ENCODE data around the gene ANAPC15.

Gene ANAPC15

DNA sequence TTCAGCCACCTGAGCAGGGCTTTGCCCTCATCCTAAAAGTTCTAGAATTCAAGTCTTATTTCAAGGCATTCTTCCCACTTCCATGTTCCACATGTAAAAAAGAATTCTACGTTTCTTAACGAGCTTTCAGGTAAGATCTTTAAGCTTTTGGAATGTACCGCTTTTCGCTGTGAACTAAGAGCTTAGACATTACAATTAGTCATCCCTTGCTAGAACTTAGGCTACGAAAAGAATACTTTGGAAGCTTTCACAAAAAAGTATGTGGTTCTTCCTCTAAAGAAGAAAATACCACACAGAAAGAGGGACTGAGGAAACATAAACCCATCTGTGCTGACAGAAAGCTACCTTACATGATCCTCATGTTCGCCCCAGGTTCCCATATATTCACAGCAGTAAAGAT, 34.0 kb downstream of the ANAPC15 start:
- peaks cover 21% of the 10 kb centered on the region for H3K36me3 ChIP-seq (ENCODE audit: control insufficient read depth, low read length)
- H3K4me1 ChIP-seq (ENCODE audit: control insufficient read depth, low read length), result peaks cover 46% of the 10 kb centered on the region
- H3K27ac ChIP-seq (ENCODE audit: low read depth, low read length), result no peak overlapping the region
- peak overlapping the region; percentile 73 for H3K4me2 ChIP-seq (ENCODE audit: low read length)
- H3K79me2 ChIP-seq (ENCODE audit: control insufficient read depth, low read length), result peaks cover 65% of the 10 kb centered on the region
- H3K9me2 ChIP-seq (replicated peaks; ENCODE audit: control insufficient read depth, low read length), result no peaks in the 10 kb centered on the region
- peak overlapping the region; percentile 92 for H3K4me3 ChIP-seq (ENCODE audit: low read length)
- TF ChIP-seq, protein P1, sequence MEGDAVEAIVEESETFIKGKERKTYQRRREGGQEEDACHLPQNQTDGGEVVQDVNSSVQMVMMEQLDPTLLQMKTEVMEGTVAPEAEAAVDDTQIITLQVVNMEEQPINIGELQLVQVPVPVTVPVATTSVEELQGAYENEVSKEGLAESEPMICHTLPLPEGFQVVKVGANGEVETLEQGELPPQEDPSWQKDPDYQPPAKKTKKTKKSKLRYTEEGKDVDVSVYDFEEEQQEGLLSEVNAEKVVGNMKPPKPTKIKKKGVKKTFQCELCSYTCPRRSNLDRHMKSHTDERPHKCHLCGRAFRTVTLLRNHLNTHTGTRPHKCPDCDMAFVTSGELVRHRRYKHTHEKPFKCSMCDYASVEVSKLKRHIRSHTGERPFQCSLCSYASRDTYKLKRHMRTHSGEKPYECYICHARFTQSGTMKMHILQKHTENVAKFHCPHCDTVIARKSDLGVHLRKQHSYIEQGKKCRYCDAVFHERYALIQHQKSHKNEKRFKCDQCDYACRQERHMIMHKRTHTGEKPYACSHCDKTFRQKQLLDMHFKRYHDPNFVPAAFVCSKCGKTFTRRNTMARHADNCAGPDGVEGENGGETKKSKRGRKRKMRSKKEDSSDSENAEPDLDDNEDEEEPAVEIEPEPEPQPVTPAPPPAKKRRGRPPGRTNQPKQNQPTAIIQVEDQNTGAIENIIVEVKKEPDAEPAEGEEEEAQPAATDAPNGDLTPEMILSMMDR (IDR thresholded peaks at IDR 0.05; ENCODE audit: low read depth, low read length, poor library complexity, severe bottlenecking), result no peak
- TF ChIP-seq EZH2phosphoT487 (IDR thresholded peaks at IDR 0.05; ENCODE audit: borderline replicate concordance, low read length), result no peak
- no peaks in the 10 kb centered on the region for H3K27me3 ChIP-seq (ENCODE audit: control insufficient read depth, low read length)
- 0 out of 2 replicates have a peak, but pooled peaks cover 8% of the 10 kb centered on the region for H4K20me1 ChIP-seq (ENCODE audit: control insufficient read depth, insufficient read depth, low read depth, low read length)
- H3K9me3 ChIP-seq (ENCODE audit: control insufficient read depth, insufficient read depth, low read length), result no peaks in the 10 kb centered on the region
- H3F3A ChIP-seq (ENCODE audit: control insufficient read depth, insufficient read depth), result peaks cover 4% of the 10 kb centered on the region; the same call in 1 of the 2 replicates

DNA sequence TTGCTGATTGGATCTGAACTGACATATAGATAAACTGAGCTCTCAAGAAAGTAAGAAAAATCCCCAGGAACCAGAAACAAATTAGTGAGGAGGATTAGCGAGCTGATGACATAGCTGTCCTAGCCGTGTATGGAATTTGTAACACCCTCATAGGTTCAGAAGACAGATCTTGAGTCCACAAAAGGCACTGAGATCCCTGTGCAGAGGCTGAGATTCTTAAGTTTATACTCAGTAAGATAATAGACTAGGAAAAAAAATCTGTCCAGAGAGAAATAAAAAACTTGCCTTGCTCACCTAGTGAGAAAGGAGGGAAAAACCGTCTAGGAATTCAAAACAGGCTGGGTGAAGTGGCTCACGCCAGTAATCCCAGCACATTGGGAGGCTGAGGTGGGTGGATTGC, 36.7 kb downstream of the ANAPC15 start:
- H4K20me1 ChIP-seq (ENCODE audit: control insufficient read depth, insufficient read depth, low read depth, low read length), result peaks cover 16% of the 10 kb centered on the region; the same call in 1 of the 2 replicates

DNA sequence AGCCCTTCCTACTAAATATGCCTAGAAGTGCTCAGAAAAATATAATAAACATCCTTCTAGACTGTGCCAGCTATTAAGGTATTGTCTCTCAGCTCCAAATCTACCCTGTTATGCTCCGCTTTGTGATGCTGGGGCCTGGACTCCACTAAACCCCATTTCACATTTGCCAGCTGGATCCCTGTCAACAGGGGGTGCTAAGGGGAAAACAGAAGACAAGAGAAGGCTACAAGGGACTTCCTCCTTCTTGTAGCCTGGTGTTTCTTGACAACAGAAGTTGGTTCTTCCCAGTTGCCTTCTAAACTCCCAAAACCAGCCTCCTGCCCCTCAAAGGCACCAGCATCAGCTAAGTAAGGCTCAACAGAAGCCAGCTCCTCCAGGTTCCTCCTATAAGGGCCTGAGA, 37.4 kb downstream of the ANAPC15 start:
- peaks cover 45% of the 10 kb centered on the region for H3K4me1 ChIP-seq (ENCODE audit: control insufficient read depth, low read length)
- no peak overlapping the region for H3K4me2 ChIP-seq (ENCODE audit: low read length)
- H3K27me3 ChIP-seq (ENCODE audit: control insufficient read depth, low read length), result no peaks in the 10 kb centered on the region
- H3F3A ChIP-seq (ENCODE audit: control insufficient read depth, insufficient read depth), result no peaks in the 10 kb centered on the region
- no peak overlapping the region for H3K27ac ChIP-seq (ENCODE audit: low read depth, low read length)
- no peak overlapping the region for H3K4me3 ChIP-seq (ENCODE audit: low read length)
- H3K79me2 ChIP-seq (ENCODE audit: control insufficient read depth, low read length), result peaks cover 98% of the 10 kb centered on the region
- peaks cover 35% of the 10 kb centered on the region for H3K36me3 ChIP-seq (ENCODE audit: control insufficient read depth, low read length)
- no peaks in the 10 kb centered on the region for H3K9me3 ChIP-seq (ENCODE audit: control insufficient read depth, insufficient read depth, low read length)
- peaks cover 18% of the 10 kb centered on the region; the same call in 1 of the 2 replicates for H4K20me1 ChIP-seq (ENCODE audit: control insufficient read depth, insufficient read depth, low read depth, low read length)
- TF ChIP-seq EZH2phosphoT487 (IDR thresholded peaks at IDR 0.05; ENCODE audit: borderline replicate concordance, low read length), result no peak
- TF ChIP-seq, protein P1 (IDR thresholded peaks at IDR 0.05; ENCODE audit: low read depth, low read length, poor library complexity, severe bottlenecking), result peak; percentile 32
- H3K9me2 ChIP-seq (replicated peaks; ENCODE audit: control insufficient read depth, low read length), result no peaks in the 10 kb centered on the region

More for the DNA sequence above, 36.7 kb downstream of the ANAPC15 start:
- no peak overlapping the region for H3K4me2 ChIP-seq (ENCODE audit: low read length)
- no peak overlapping the region for H3K4me3 ChIP-seq (ENCODE audit: low read length)
- no peak overlapping the region for H3K27ac ChIP-seq (ENCODE audit: low read depth, low read length)
- peaks cover 31% of the 10 kb centered on the region for H3K36me3 ChIP-seq (ENCODE audit: control insufficient read depth, low read length)
- no peaks in the 10 kb centered on the region for H3F3A ChIP-seq (ENCODE audit: control insufficient read depth, insufficient read depth)
- H3K9me2 ChIP-seq (replicated peaks; ENCODE audit: control insufficient read depth, low read length), result no peaks in the 10 kb centered on the region
- peaks cover 39% of the 10 kb centered on the region for H3K4me1 ChIP-seq (ENCODE audit: control insufficient read depth, low read length)
- H3K27me3 ChIP-seq (ENCODE audit: control insufficient read depth, low read length), result no peaks in the 10 kb centered on the region
- no peak for TF ChIP-seq EZH2phosphoT487 (IDR thresholded peaks at IDR 0.05; ENCODE audit: borderline replicate concordance, low read length)
- TF ChIP-seq, protein P1 (IDR thresholded peaks at IDR 0.05; ENCODE audit: low read depth, low read length, poor library complexity, severe bottlenecking), result no peak
- H3K9me3 ChIP-seq (ENCODE audit: control insufficient read depth, insufficient read depth, low read length), result no peaks in the 10 kb centered on the region
- H3K79me2 ChIP-seq (ENCODE audit: control insufficient read depth, low read length), result peaks cover 93% of the 10 kb centered on the region

Measured in DOHH2 (cell line).